HEK293 (cell line): Measurements from ENCODE around the gene EEF1AKMT1.
A peak's percentile ranks its signal among the peaks of the same experiment; 100 is the strongest.

ENCODE experiments used
- CTCF ChIA-PET: fragments of 350-600 bp; formaldehyde crosslinking; extraction: SDS; loops from one replicate; lab custom pipeline; 2021; ENCODE audit warnings: antibody characterized with exemption; lab: Yijun Ruan, JAX
- POLR2A ChIA-PET: fragments of 300-600 bp; formaldehyde crosslinking; extraction: SDS; loops from one replicate; lab custom pipeline; 2020; ENCODE audit warnings: antibody characterized with exemption, inconsistent platforms; lab: Yijun Ruan, JAX
- H3K27ac ChIP-seq: fragments of 200-500 bp; sonication (Bioruptor generic); 2 replicates; pipeline ENCODE4 v1.5.1; 2014; ENCODE audit warnings: low read depth, low read length, control low read depth, inconsistent platforms; ENCODE audit errors: extremely low read depth
- H3K36me3 ChIP-seq, 2 experiments: fragments of 200-500 bp in 1 of 2; sonication (Bioruptor generic) in 1 of 2; 1 replicate in 1 of 2; 2 replicates in 1 of 2; pipeline ENCODE4 v1.5.1; 2014 to 2017; ENCODE audit warnings: inconsistent platforms in 2 of 2, low read length in 2 of 2; ENCODE audit not compliant: control insufficient read depth in 2 of 2, insufficient read depth in 1 of 2
- H3K4me1 ChIP-seq: fragments of 200-500 bp; sonication (Bioruptor generic); 2 replicates; pipeline ENCODE4 v1.5.1; 2014; ENCODE audit warnings: mild to moderate bottlenecking, low read length, inconsistent platforms; ENCODE audit not compliant: control insufficient read depth, insufficient read depth
- H3K4me3 ChIP-seq: 2 replicates; pipeline ENCODE4 v1.5.1; 2011; ENCODE audit warnings: low read depth, mild to moderate bottlenecking, control low read depth, low read length, moderate library complexity
- H3K9me3 ChIP-seq: fragments of 200-500 bp; sonication (Bioruptor generic); 2 replicates; pipeline ENCODE4 v1.5.1; 2014; ENCODE audit warnings: low read depth, low read length, inconsistent platforms; ENCODE audit not compliant: control insufficient read depth, insufficient read depth
- GFI1B ChIP-seq: fragments of 450-650 bp; formaldehyde crosslinking; IDR thresholded peaks from 2 replicates; pipeline ENCODE4 v1.5.1; 2016; ENCODE audit warnings: missing biosample characterization, missing genetic modification characterization
- PRDM4 ChIP-seq: fragments of 450-650 bp; formaldehyde crosslinking; IDR thresholded peaks from 2 replicates; pipeline ENCODE4 v1.5.1; 2017; ENCODE audit warnings: missing biosample characterization, missing genetic modification characterization
- REPIN1 ChIP-seq: fragments of 450-650 bp; formaldehyde crosslinking; IDR thresholded peaks from 2 replicates; pipeline ENCODE4 v1.5.1; 2017; ENCODE audit warnings: missing biosample characterization, missing genetic modification characterization, low read depth
- ZBTB26 ChIP-seq: fragments of 450-650 bp; formaldehyde crosslinking; optimal IDR thresholded peaks from 2 replicates; pipeline ENCODE3; 2016; ENCODE audit warnings: missing biosample characterization, mild to moderate bottlenecking, missing genetic modification characterization
- ZBTB6 ChIP-seq: fragments of 450-650 bp; formaldehyde crosslinking; IDR thresholded peaks from 2 replicates; pipeline ENCODE4 v1.5.1; 2017; ENCODE audit warnings: missing biosample characterization, missing genetic modification characterization
- ZNF214 ChIP-seq: fragments of 450-650 bp; formaldehyde crosslinking; IDR thresholded peaks from 2 replicates; pipeline ENCODE4 v1.5.1; 2017; ENCODE audit warnings: missing biosample characterization, mild to moderate bottlenecking, missing genetic modification characterization, borderline replicate concordance
- ZNF23 ChIP-seq: fragments of 450-650 bp; formaldehyde crosslinking; IDR thresholded peaks from 2 replicates; pipeline ENCODE4 v1.5.1; 2016; ENCODE audit warnings: missing biosample characterization, missing genetic modification characterization, borderline replicate concordance
- ZNF239 ChIP-seq: fragments of 450-650 bp; formaldehyde crosslinking; IDR thresholded peaks from 2 replicates; pipeline ENCODE4 v1.5.1; 2016; ENCODE audit warnings: missing biosample characterization, missing genetic modification characterization
- ZNF24 ChIP-seq: fragments of 450-650 bp; formaldehyde crosslinking; IDR thresholded peaks from 2 replicates; pipeline ENCODE4 v1.5.1; 2016; ENCODE audit warnings: missing biosample characterization, missing genetic modification characterization
- ZNF280D ChIP-seq: fragments of 450-650 bp; formaldehyde crosslinking; IDR thresholded peaks from 2 replicates; pipeline ENCODE4 v1.5.1; 2016; ENCODE audit warnings: missing biosample characterization, missing genetic modification characterization
- ZNF423 ChIP-seq: fragments of 450-650 bp; formaldehyde crosslinking; IDR thresholded peaks from 2 replicates; pipeline ENCODE4 v1.5.1; 2016; ENCODE audit warnings: missing biosample characterization, missing genetic modification characterization
- ZNF501 ChIP-seq: fragments of 450-650 bp; formaldehyde crosslinking; IDR thresholded peaks from 2 replicates; pipeline ENCODE4 v1.5.1; 2016; ENCODE audit warnings: missing biosample characterization, missing genetic modification characterization
- ZNF510 ChIP-seq: fragments of 450-650 bp; formaldehyde crosslinking; IDR thresholded peaks from 2 replicates; pipeline ENCODE4 v1.5.1; 2018; ENCODE audit warnings: mild to moderate bottlenecking, missing genetic modification characterization, missing biosample characterization; ENCODE audit not compliant: insufficient replicate concordance
- ZNF530 ChIP-seq: fragments of 450-650 bp; formaldehyde crosslinking; IDR thresholded peaks from 2 replicates; pipeline ENCODE4 v1.5.1; 2016; ENCODE audit warnings: low read depth, missing biosample characterization, missing genetic modification characterization
- ZNF549 ChIP-seq: fragments of 450-650 bp; IDR thresholded peaks from 2 replicates; pipeline ENCODE4 v1.5.1; 2018; ENCODE audit warnings: missing biosample characterization, missing genetic modification characterization, mild to moderate bottlenecking, inconsistent platforms, moderate library complexity
- ZNF580 ChIP-seq: fragments of 450-650 bp; formaldehyde crosslinking; IDR thresholded peaks from 2 replicates; pipeline ENCODE4 v1.5.1; 2016; ENCODE audit warnings: missing biosample characterization, missing genetic modification characterization
- ZNF585B ChIP-seq: fragments of 450-650 bp; formaldehyde crosslinking; IDR thresholded peaks from 2 replicates; pipeline ENCODE4 v1.5.1; 2016; ENCODE audit warnings: missing biosample characterization, missing genetic modification characterization
- ZNF621 ChIP-seq: fragments of 450-650 bp; formaldehyde crosslinking; IDR thresholded peaks from 2 replicates; pipeline ENCODE4 v1.5.1; 2017; ENCODE audit warnings: missing biosample characterization, missing genetic modification characterization
- ZNF692 ChIP-seq: fragments of 450-650 bp; formaldehyde crosslinking; IDR thresholded peaks from 2 replicates; pipeline ENCODE4 v1.5.1; 2016; ENCODE audit warnings: missing biosample characterization, missing genetic modification characterization
- ZNF768 ChIP-seq: fragments of 450-650 bp; formaldehyde crosslinking; IDR thresholded peaks from 2 replicates; pipeline ENCODE4 v1.5.1; 2018; ENCODE audit warnings: missing biosample characterization, mild to moderate bottlenecking, missing genetic modification characterization
- ZNF785 ChIP-seq: fragments of 450-650 bp; formaldehyde crosslinking; IDR thresholded peaks from 2 replicates; pipeline ENCODE4 v1.5.1; 2016; ENCODE audit warnings: missing biosample characterization, missing genetic modification characterization
- ZSCAN4 ChIP-seq: fragments of 450-650 bp; formaldehyde crosslinking; IDR thresholded peaks from 2 replicates; pipeline ENCODE4 v1.5.1; 2017; ENCODE audit warnings: missing biosample characterization, missing genetic modification characterization

EEF1AKMT1 gene

GRCh38 chr13:20696073-20696472 lies 77.7 kb downstream of the EEF1AKMT1 start (continued):
- TF ChIP-seq PRDM4 (peak; percentile 58; the same call in 1 of the 2 replicates), ZNF692 (tag by site-specific recombination) (no peak), ZNF423 (peak; percentile 82), ZNF785 (no peak), ZNF501 (tag by site-specific recombination) (no peak), ZNF580 (peak; percentile 70; the same call in 1 of the 2 replicates), ZNF24 (tag by site-specific recombination) (no peak), ZNF530 (no peak), ZNF23 (tag by site-specific recombination) (no peak)

- no peak for TF ChIP-seq ZBTB6 (tag by site-specific recombination)
- no peak for TF ChIP-seq GFI1B
- TF ChIP-seq ZNF585B (tag by site-specific recombination) = no peak
- no peak for TF ChIP-seq ZNF510
- Histone ChIP-seq H3K9me3 (no peaks in the 10 kb centered on the region), H3K4me3 (no peak overlapping the region), H3K27ac (no peak overlapping the region), H3K36me3 (no peaks in the 10 kb centered on the region), H3K4me1 (peaks cover 2% of the 10 kb centered on the region; the same call in 1 of the 2 replicates)
- ChIA-PET CTCF (no interaction called here), POLR2A (no interaction called here)
These were observed 82.1 kb downstream of the EEF1AKMT1 start for GRCh38 chr13:20691616-20692015.

GRCh38 chr13:20689291-20689690 lies 84.5 kb downstream of the EEF1AKMT1 start:
- Histone ChIP-seq H3K4me3 (no peak overlapping the region), H3K9me3 (no peaks in the 10 kb centered on the region), H3K36me3 (no peaks in the 10 kb centered on the region), H3K27ac (no peak overlapping the region), H3K4me1 (no peaks in the 10 kb centered on the region)
- CTCF ChIA-PET = interaction anchor here (0.7 kb wide), 1 partner anchor 35 kb away, joined by 4 read pairs; no protein-coding TSS in a partner anchor
- POLR2A ChIA-PET = no interaction called here
- TF ChIP-seq REPIN1 (tag by site-specific recombination) = no peak
- TF ChIP-seq ZBTB26 = no peak
- TF ChIP-seq ZNF214 = no peak
- TF ChIP-seq ZNF549 = no peak
- TF ChIP-seq ZNF621 (tag by site-specific recombination) = no peak
- no peak for TF ChIP-seq ZNF280D (tag by site-specific recombination)
- TF ChIP-seq ZNF239 (tag by site-specific recombination) = no peak
- TF ChIP-seq ZNF768 (tag by site-specific recombination) = no peak
- no peak for TF ChIP-seq ZSCAN4 (tag by site-specific recombination)
- TF ChIP-seq ZBTB6 (tag by site-specific recombination) = no peak
